Measurements from ENCODE around the gene IHH.

Gene IHH

DNA sequence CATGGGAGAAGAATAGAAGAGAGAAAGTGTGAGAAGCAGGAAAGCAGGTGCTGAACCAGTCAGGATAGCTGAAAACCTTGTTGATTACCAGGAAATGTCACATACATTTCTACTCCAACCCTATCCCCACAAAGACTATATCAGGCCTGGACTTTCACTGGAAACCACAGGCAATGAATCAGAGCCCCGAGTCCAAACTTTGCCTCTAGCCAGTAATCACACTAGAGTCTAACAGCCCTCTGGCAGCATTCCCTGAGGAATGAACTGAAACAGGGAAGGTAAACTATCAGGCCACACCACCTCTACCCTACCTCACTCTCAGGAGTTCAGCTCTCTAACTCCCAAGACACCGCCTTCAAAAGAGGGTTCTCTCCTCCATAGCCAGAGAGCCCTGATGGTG, 18.7 kb upstream of the IHH start:
- H3K4me3 ChIP-seq (ENCODE audit: low read depth, low read length), result no peak overlapping the region
- H3K36me3 ChIP-seq, result peaks cover 6% of the 10 kb centered on the region
- TF ChIP-seq, protein P1, sequence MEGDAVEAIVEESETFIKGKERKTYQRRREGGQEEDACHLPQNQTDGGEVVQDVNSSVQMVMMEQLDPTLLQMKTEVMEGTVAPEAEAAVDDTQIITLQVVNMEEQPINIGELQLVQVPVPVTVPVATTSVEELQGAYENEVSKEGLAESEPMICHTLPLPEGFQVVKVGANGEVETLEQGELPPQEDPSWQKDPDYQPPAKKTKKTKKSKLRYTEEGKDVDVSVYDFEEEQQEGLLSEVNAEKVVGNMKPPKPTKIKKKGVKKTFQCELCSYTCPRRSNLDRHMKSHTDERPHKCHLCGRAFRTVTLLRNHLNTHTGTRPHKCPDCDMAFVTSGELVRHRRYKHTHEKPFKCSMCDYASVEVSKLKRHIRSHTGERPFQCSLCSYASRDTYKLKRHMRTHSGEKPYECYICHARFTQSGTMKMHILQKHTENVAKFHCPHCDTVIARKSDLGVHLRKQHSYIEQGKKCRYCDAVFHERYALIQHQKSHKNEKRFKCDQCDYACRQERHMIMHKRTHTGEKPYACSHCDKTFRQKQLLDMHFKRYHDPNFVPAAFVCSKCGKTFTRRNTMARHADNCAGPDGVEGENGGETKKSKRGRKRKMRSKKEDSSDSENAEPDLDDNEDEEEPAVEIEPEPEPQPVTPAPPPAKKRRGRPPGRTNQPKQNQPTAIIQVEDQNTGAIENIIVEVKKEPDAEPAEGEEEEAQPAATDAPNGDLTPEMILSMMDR (IDR thresholded peaks at IDR 0.05; ENCODE audit: low read depth, low read length), result no peak
- H3K4me1 ChIP-seq, result no peaks in the 10 kb centered on the region
- no peak for DNase-seq
- H3K27me3 ChIP-seq, result no peaks in the 10 kb centered on the region
- H3K9me3 ChIP-seq, result no peaks in the 10 kb centered on the region

DNA sequence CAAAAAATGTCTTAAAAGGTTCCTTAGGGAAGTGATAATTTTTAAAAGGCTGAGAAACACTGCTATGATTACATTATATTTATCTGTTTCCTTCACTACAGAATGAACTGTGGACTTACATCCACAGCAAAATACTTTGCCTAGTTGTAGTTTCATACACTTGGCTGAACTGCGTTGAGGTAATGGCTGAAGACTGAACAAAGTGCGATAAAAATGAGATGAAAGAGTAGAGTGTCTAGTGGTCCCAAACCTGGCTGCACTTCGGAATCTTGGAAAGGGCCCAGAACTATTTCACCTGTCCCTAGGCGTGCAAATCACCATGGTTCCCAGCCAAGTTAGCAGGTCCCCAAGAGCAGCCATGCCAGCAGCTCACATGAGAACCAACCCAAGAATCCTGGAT, 18.2 kb upstream of the IHH start:
- no peaks in the 10 kb centered on the region for H3K4me1 ChIP-seq
- TF ChIP-seq, protein P1 (IDR thresholded peaks at IDR 0.05; ENCODE audit: low read depth, low read length), result no peak
- H3K27me3 ChIP-seq, result no peaks in the 10 kb centered on the region
- no peaks in the 10 kb centered on the region for H3K9me3 ChIP-seq
- H3K4me3 ChIP-seq (ENCODE audit: low read depth, low read length), result no peak overlapping the region
- no peak for DNase-seq
- H3K36me3 ChIP-seq, result peaks cover 6% of the 10 kb centered on the region

GRCh38 chr2:219078126-219078525, 17.4 kb upstream of the IHH start:
- Histone ChIP-seq H3K9me3 (no peaks in the 10 kb centered on the region), H3K4me3 (ENCODE audit: low read depth, low read length) (no peak overlapping the region), H3K27me3 (no peaks in the 10 kb centered on the region), H3K4me1 (no peaks in the 10 kb centered on the region), H3K36me3 (peaks cover 6% of the 10 kb centered on the region)
- TF ChIP-seq, protein P1 (IDR thresholded peaks at IDR 0.05; ENCODE audit: low read depth, low read length), result peak; percentile 16; the same call in 1 of the 2 replicates
- no peak for DNase-seq

DNA sequence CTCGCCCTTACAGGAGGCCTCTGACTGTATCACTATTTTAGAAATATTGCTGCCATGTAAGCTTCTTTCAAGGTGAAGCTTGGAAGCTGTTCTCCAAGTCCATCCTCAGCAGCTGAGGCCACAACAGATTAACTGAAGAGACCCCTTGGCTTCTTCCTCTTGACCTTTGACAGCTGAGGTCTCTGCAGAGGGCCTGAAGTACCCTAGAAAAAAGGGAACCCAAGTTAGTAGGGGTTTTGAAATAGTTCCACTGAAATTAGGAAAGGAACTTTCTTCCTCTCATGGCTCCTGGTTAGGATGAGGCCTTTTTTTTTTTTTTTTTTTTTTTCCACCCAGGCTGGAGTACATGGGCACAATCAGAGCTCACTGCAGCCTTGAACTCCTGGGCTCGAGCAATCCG, 15.5 kb upstream of the IHH start:
- Histone ChIP-seq H3K9me3 (no peaks in the 10 kb centered on the region), H3K36me3 (peaks cover 6% of the 10 kb centered on the region), H3K4me3 (ENCODE audit: low read depth, low read length) (no peak overlapping the region), H3K4me1 (no peaks in the 10 kb centered on the region), H3K27me3 (no peaks in the 10 kb centered on the region)
- no peak for DNase-seq
- TF ChIP-seq, protein P1 (IDR thresholded peaks at IDR 0.05; ENCODE audit: low read depth, low read length), result no peak

- TF ChIP-seq, protein P1 (IDR thresholded peaks at IDR 0.05; ENCODE audit: low read depth, low read length), result peak; percentile 81
- no peak overlapping the region for H3K4me3 ChIP-seq (ENCODE audit: low read depth, low read length)
- H3K9me3 ChIP-seq, result no peaks in the 10 kb centered on the region
- H3K36me3 ChIP-seq, result peaks cover 6% of the 10 kb centered on the region
- no peaks in the 10 kb centered on the region for H3K27me3 ChIP-seq
- DNase-seq, result peak; percentile 64
- no peaks in the 10 kb centered on the region for H3K4me1 ChIP-seq
Observed at GRCh38 chr2:219073413-219074129, 12.8 kb upstream of the IHH start.

- TF ChIP-seq, protein P1 (IDR thresholded peaks at IDR 0.05; ENCODE audit: low read depth, low read length), result no peak
- no peaks in the 10 kb centered on the region for H3K27me3 ChIP-seq
Observed at GRCh38 chr2:219072741-219073250, 12.1 kb upstream of the IHH start.

More at GRCh38 chr2:219072741-219073250, 12.1 kb upstream of the IHH start:
- Histone ChIP-seq H3K4me1 (no peaks in the 10 kb centered on the region), H3K4me3 (ENCODE audit: low read depth, low read length) (no peak overlapping the region), H3K36me3 (peaks cover 6% of the 10 kb centered on the region), H3K9me3 (no peaks in the 10 kb centered on the region)
- no peak for DNase-seq

All from BE2C (cell line).